H7 (cell line): Measurements from ENCODE around the gene IRF6. TPM values are rescaled to one million over a fixed set of nuclear protein-coding genes. Genes with fewer than 3 reads are reported as not detected.

Source experiments
- DNase-seq: peaks from one replicate; pipeline ENCODE4 v3.0.0; 2012
- H3K27me3 ChIP-seq: 2 replicates; pipeline ENCODE4 v1.6.0; 2011; ENCODE audit warnings: mild to moderate bottlenecking, low read length; ENCODE audit not compliant: control insufficient read depth, insufficient read depth
- H3K36me3 ChIP-seq: replicated peaks from 2 replicates; pipeline ENCODE4 v1.5.1; 2011; ENCODE audit warnings: low read length; ENCODE audit not compliant: control insufficient read depth, insufficient read depth
- H3K4me3 ChIP-seq: 2 replicates; pipeline ENCODE4 v1.5.1; 2011; ENCODE audit warnings: low read depth, mild to moderate bottlenecking, control low read depth, low read length, moderate library complexity; ENCODE audit not compliant: insufficient read depth
- total RNA-seq: library from RNA; depleted of rRNA; stranded (reverse); fragments of >200 nt; shearing (Covaris generic); gene quantifications from 2 replicates; pipeline ENCODE4 v1.2.3, GENCODE V29; 2014

IRF6 gene
- total RNA-seq, 1 experiment from 2014 or later, result 2.3 TPM

DNA sequence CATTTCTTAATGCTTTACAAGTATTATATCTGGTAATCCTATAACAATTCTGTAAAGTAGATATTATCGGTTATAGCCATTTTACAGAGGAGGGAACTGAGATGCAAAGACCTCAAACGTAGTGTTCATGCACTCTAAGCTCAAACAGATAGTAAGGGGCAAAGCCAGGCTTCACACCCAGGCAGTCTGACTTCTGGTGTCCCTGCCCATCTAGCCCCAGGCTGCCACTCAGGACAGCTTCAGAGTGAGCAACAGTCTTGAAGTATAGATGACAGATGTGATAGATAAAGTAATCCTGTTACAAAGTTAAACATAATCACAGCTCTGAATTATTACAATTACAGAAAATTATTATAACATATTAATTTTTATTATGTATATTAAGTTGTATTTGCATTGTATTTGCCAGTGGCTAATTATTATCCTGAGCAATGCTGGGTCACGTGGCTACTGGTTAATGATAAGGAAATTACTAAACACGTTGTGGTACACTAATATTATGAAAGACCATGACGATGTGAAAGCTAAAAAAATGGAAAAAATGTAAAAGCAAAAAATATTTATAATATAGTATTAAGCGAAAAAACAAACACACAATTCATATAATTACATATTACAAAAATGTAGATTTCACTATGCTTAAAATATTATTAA, 56.1 kb downstream of the IRF6 start:
- DNase-seq, result no peak
- Histone ChIP-seq H3K4me3 (no peak overlapping the region), H3K36me3 (no peaks in the 10 kb centered on the region), H3K27me3 (no peaks in the 10 kb centered on the region; the same call in none of the 2 replicates)

DNA sequence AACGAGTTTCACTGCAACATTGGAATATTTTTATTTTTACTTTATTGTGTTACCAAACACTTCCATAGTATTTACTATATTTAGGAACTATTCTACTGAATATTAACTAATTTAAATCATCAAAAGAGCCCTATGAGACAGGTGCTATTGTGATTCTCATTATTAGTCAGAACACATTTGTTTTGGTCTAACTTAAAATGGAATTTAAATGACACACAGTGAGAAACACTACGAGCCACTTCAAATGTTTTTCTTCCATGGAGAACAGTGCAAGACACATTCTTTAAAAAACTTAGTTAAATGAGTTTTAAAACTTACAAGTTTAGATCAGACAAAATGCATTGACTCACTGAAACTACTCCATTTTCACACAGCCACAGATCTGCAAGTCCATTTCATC, 56.7 kb downstream of the IRF6 start:
- Histone ChIP-seq H3K4me3 (no peak overlapping the region), H3K36me3 (no peaks in the 10 kb centered on the region), H3K27me3 (no peaks in the 10 kb centered on the region; the same call in none of the 2 replicates)

DNA sequence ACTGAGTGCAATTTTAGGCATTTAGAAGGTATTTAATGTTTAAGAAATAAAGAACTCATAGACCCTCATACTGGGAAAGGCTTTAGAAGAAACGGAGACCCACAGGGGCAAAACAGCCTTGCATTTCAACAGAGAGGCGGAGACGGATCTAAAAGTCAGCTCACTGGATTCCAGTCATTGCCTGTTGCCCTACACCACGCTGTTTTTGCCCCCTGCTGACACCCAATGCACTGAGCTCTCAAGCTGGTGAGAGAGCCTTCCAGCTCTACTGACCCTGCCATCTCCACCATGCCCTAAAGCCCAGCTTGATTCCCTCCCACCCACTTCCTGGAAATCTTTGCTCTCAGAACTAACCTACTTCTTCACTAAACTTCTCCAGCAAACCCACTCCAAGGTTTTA, 57.3 kb downstream of the IRF6 start:
- peak; percentile 37 for DNase-seq
- no peak overlapping the region for H3K4me3 ChIP-seq
- no peaks in the 10 kb centered on the region; the same call in none of the 2 replicates for H3K27me3 ChIP-seq
- no peaks in the 10 kb centered on the region for H3K36me3 ChIP-seq

More for the DNA sequence above, 56.7 kb downstream of the IRF6 start:
- DNase-seq, result no peak

GRCh38 chr1:209747580-209748262, 58.2 kb downstream of the IRF6 start:
- Histone ChIP-seq H3K27me3 (peaks cover 2% of the 10 kb centered on the region), H3K4me3 (peak overlapping the region; percentile 14; the same call in 1 of the 2 replicates), H3K36me3 (no peaks in the 10 kb centered on the region)
- peak; percentile 94 for DNase-seq

DNA sequence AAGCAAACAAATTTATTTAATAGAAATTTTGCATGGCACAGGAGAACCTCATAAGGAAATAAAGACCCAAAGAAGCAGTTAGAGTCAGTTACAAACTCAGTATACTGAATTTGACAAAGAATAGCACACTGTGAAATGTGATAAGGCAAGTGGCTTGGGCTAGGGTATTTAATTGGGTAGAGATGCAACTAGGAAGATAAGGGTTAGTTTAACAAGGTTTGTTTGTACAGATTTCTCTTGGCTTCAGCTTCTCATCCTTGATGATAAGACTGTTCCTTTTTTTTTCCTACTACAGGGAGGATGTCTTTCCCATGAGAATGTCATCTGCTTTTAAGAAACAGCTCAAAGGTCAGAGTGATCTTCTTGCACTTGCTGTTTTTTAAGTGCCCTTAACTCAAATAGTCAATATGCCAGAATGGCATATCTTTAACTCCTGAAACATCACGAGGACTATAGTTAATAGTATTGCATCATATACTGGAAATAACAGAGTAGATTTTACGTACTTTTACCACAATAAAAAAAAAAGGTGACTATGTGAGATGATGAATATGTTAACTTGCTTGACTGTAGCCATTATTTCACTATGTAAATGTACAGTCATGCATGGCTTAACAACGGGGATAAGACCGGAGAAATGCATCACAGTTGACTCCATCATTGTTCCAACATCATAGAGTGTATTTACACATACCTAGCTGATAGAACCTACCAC, 59.3 kb downstream of the IRF6 start:
- Histone ChIP-seq H3K36me3 (no peaks in the 10 kb centered on the region), H3K4me3 (no peak overlapping the region), H3K27me3 (peaks cover 2% of the 10 kb centered on the region)
- no peak for DNase-seq

DNA sequence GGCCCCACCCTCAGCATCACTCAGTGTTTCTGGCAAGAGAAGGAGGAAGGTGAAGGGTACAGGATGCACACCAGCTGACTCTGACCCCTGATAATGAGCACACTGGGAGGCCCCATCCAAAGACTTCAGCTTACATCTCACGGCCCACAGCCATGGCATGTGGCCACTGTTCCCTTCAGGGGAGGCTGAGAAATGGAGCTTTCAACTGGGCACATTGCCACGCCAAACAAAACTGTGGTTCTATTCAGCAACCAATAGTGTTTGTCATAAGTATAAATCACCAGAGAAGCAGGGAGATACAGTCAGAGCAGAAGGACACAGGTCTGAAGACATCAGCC, 62.8 kb downstream of the IRF6 start:
- no peaks in the 10 kb centered on the region for H3K36me3 ChIP-seq
- no peak for DNase-seq
- H3K27me3 ChIP-seq, result peaks cover 2% of the 10 kb centered on the region; the same call in 1 of the 2 replicates
- H3K4me3 ChIP-seq, result no peak overlapping the region

DNA sequence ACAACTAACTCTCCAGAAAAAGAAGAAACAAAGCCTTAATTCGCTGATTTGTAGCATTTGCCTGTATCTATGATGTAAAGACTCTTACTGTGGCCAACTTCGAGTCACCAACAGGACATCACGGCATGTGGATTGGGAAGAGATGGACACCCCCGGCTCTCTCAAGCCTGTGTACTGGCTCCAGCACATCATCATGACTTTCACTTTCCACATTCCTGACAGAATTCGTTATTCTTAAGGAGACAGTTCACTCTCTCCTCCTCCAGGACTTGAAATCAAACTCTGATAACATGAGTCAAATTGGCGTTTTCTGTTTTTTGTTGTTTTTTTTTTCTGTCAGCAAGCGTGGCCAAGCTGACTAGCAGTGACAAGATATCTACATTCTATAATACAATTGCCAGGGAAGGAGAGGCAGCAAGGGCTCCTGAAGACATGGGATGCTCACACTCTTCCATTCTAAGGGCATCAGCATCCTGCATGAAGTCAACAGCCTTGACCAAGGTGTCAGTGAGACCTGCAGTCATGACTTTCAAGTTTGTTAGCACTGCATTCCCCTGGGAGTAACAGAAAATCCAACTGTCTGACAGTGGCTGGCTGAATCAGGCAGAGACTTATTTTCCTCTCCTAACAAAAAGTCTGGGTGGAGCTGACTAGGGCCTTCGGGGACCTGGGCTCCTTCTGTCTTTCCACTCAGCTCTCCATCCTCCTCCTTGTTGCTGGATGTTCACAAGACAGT, 63.4 kb downstream of the IRF6 start:
- no peak for DNase-seq
- H3K27me3 ChIP-seq, result peaks cover 2% of the 10 kb centered on the region; the same call in 1 of the 2 replicates
- no peaks in the 10 kb centered on the region for H3K36me3 ChIP-seq
- H3K4me3 ChIP-seq, result no peak overlapping the region

- Histone ChIP-seq H3K36me3 (no peaks in the 10 kb centered on the region), H3K27me3 (peaks cover 2% of the 10 kb centered on the region; the same call in 1 of the 2 replicates), H3K4me3 (no peak overlapping the region)
- no peak for DNase-seq
Measured at GRCh38 chr1:209741889-209742288, 64.1 kb downstream of the IRF6 start.

- no peak for DNase-seq
- Histone ChIP-seq H3K4me3 (no peak overlapping the region), H3K36me3 (no peaks in the 10 kb centered on the region), H3K27me3 (peaks cover 2% of the 10 kb centered on the region; the same call in 1 of the 2 replicates)
Measured at GRCh38 chr1:209741193-209741592, 64.7 kb downstream of the IRF6 start.

- Histone ChIP-seq H3K36me3 (no peaks in the 10 kb centered on the region), H3K4me3 (no peak overlapping the region), H3K27me3 (peaks cover 2% of the 10 kb centered on the region; the same call in 1 of the 2 replicates)
- DNase-seq, result no peak
Measured at GRCh38 chr1:209738270-209738669, 67.7 kb downstream of the IRF6 start.

DNA sequence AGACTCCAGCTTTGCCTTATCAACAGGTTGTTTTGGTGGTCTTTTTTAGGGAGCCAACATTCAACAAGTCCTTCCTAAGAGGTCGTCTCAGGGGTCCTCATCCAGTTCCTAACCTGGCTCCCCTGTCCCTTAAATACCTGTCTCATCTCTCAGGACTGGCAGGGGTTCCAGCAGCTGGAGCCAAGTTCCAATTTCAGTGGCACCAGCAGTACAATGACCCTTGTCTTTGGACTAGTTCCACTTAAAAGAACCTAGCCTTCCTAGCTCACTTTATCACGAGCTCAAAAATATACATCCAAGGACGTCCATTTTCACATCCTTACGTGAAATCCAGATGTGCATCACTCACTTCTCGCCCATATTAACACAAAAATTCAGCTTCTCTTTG, 68.8 kb downstream of the IRF6 start:
- DNase-seq, result no peak
- no peak overlapping the region for H3K4me3 ChIP-seq

DNA sequence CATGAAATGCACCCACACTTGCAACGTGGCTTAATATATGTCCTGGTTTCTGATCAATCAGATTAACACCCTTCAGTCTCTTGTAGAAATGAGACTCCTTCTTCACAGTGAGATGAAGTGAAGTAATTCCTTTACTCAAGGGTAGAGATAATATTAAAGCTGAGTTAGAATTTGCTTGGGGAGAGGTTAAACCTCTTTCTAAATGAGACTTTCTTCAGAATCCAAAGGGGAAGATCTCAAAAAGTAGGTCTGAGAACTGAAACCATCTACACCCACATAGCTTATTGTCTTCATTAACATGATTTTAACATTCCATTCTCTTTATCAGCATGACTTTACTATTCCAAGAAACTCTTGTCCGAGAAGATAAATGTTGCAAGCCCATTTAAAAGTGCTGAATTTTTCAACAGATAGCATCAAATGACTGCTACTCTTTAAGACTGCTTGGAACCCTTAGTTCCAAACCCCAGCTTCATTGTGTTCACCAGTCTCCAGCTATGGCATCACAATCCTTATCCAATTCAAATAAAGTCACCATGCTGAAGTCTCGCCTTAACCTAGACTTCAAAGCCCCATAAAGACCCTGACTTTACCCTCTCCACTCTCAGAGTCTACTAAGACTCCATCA, 69.3 kb downstream of the IRF6 start:
- Histone ChIP-seq H3K27me3 (no peaks in the 10 kb centered on the region; the same call in 1 of the 2 replicates), H3K36me3 (no peaks in the 10 kb centered on the region), H3K4me3 (no peak overlapping the region)
- no peak for DNase-seq

More for the DNA sequence above, 68.8 kb downstream of the IRF6 start:
- Histone ChIP-seq H3K36me3 (no peaks in the 10 kb centered on the region), H3K27me3 (no peaks in the 10 kb centered on the region; the same call in 1 of the 2 replicates)
